ENCODE results near the gene PPP1R11. TPM values are rescaled to one million over a fixed set of nuclear protein-coding genes. Genes with fewer than 3 reads are reported as not detected.

The PPP1R11 gene
- total RNA-seq, 1 experiment from 2014 or later = 23.8 TPM

- no peak overlapping the region for H2AK5ac ChIP-seq (ENCODE audit: insufficient read length, low read length)
- no peaks in the 10 kb centered on the region for H4K20me1 ChIP-seq (ENCODE audit: control insufficient read depth, insufficient read depth, insufficient read length)
- H3K9me3 ChIP-seq (ENCODE audit: control insufficient read depth, low read depth, low read length) = no peaks in the 10 kb centered on the region
- H4K8ac ChIP-seq (replicated peaks; ENCODE audit: insufficient read length, low read depth, low read length) = no peak overlapping the region
- no CpG with 5 or more reads among the region's 7 CpGs for WGBS (ENCODE audit: extremely low coverage, insufficient read length, low lambda C conversion rate)
- H3K79me1 ChIP-seq (ENCODE audit: insufficient read depth, low read depth, low read length, poor library complexity, severe bottlenecking) = no peaks in the 10 kb centered on the region
- no peak overlapping the region for H3K9ac ChIP-seq (ENCODE audit: extremely low read depth, insufficient read length, low read length)
- no peak overlapping the region for H3K23ac ChIP-seq (ENCODE audit: insufficient read length, low read depth, low read length)
- no peak overlapping the region for H2BK5ac ChIP-seq (ENCODE audit: insufficient read length, low read length)
- H2BK120ac ChIP-seq (ENCODE audit: low read depth, low read length, poor library complexity, severe bottlenecking) = no peak overlapping the region
- no peak overlapping the region for H3K4ac ChIP-seq (ENCODE audit: low read depth, low read length)
- no peak overlapping the region for H4K5ac ChIP-seq (ENCODE audit: insufficient read length, low read depth, low read length)
- Mint-ChIP-seq H3K27me3 (ENCODE audit: low read depth) (peaks cover 94% of the 10 kb centered on the region), H3K4me3 (peak overlapping the region; percentile 73 to 93), H3K27ac (no peak overlapping the region), H3K4me1 (peaks cover 34 to 36% of the 10 kb centered on the region in 2 experiments), H3K36me3 (ENCODE audit: insufficient read depth in 1 of 3, low read depth in 3 of 3) (peaks cover 8 to 14% (median 9%) of the 10 kb centered on the region in 3 experiments; a peak in 6 of 7 replicates), H3K9me3 (peaks cover 0 to 3% of the 10 kb centered on the region in 2 experiments; a peak in 2 of 5 replicates)
- H2BK12ac ChIP-seq (ENCODE audit: insufficient read length, low read depth, low read length) = no peak overlapping the region
- H3K56ac ChIP-seq (ENCODE audit: insufficient read length, low read depth, low read length) = no peak overlapping the region
- H3K27ac ChIP-seq (ENCODE audit: insufficient read length, low read depth, low read length) = no peak overlapping the region
- no peak overlapping the region for H3K18ac ChIP-seq (ENCODE audit: insufficient read length, low read depth, low read length)
- TF ChIP-seq CTCF (conservative IDR thresholded peaks at IDR 0.05) = no peak
- no peak overlapping the region for H3K14ac ChIP-seq (ENCODE audit: insufficient read depth, low read length)
- no peak overlapping the region for H3T11ph ChIP-seq (ENCODE audit: low read length)
- peaks cover 29% of the 10 kb centered on the region for H3K23me2 ChIP-seq (ENCODE audit: insufficient read length, low read depth, low read length, poor library complexity, severe bottlenecking)
- no peaks in the 10 kb centered on the region for H3K4me1 ChIP-seq (ENCODE audit: insufficient read depth, low read length)
- no peaks in the 10 kb centered on the region for H3K79me2 ChIP-seq (ENCODE audit: insufficient read depth, low read length)
- DNase-seq = no peak
- no peak overlapping the region for H2BK15ac ChIP-seq (ENCODE audit: low read depth, low read length)
- peak overlapping the region; percentile 83 for H3K4me2 ChIP-seq (ENCODE audit: insufficient read depth, insufficient read length, low read length)
- no peak overlapping the region for H4K91ac ChIP-seq (ENCODE audit: insufficient read length, low read depth, low read length)
- peaks cover 43% of the 10 kb centered on the region for H3K27me3 ChIP-seq (ENCODE audit: insufficient read depth, low read length)
- H2AFZ ChIP-seq (ENCODE audit: low read length) = no peak overlapping the region
- H2BK20ac ChIP-seq (ENCODE audit: low read depth, low read length, poor library complexity, severe bottlenecking) = no peak overlapping the region
Observed at GRCh38 chr6:30073489-30074235, 6.7 kb downstream of the PPP1R11 start.
